Gastrocnemius medialis (tissue), 4 donors: ENCODE measurements around the gene SHB. TPM values are rescaled to one million over a fixed set of nuclear protein-coding genes. Genes with fewer than 3 reads are reported as not detected.

Experiments used
- ATAC-seq, 2 donors: fragments of 150-250 bp; one replicate each; pipeline ENCODE4 v1.9.1; 2016
- DNase-seq, 2 donors: peaks; one replicate each; pipeline ENCODE4 v3.0.0-alpha.2; 2019
- H3K27ac ChIP-seq, 4 donors: fragments of 200-600 bp; sonication (generic); 1 replicate in 1 of 4; 2 replicates in 3 of 4; pipeline ENCODE4 v1.5.1; 2016 to 2018; ENCODE audit warnings: mild to moderate bottlenecking in 2 of 4, moderate library complexity in 1 of 4
- H3K27me3 ChIP-seq, 3 donors: fragments of 200-600 bp; sonication (generic) in 2 of 3; 1 replicate in 1 of 3; 2 replicates in 2 of 3; pipeline versions ENCODE4 v1.5.1 to v1.6.0; 2016 to 2019; ENCODE audit warnings: mild to moderate bottlenecking in 1 of 3, moderate library complexity in 1 of 3
- H3K36me3 ChIP-seq, 2 donors: fragments of 200-600 bp; sonication (generic) in 1 of 2; one replicate each; pipeline ENCODE4 v1.5.1; 2017 to 2018
- H3K4me1 ChIP-seq, 2 donors: fragments of 200-600 bp; sonication (generic) in 1 of 2; one replicate each; pipeline ENCODE4 v1.5.1; 2016 to 2017; ENCODE audit warnings: mild to moderate bottlenecking in 2 of 2
- H3K4me3 ChIP-seq, 4 donors: fragments of 200-600 bp; sonication (generic) in 3 of 4; 1 replicate in 1 of 4; 2 replicates in 3 of 4; pipeline ENCODE4 v1.5.1; 2016 to 2019; ENCODE audit warnings: mild to moderate bottlenecking in 2 of 4
- H3K9me3 ChIP-seq, 3 donors: fragments of 200-600 bp; sonication (generic) in 2 of 3; 1 replicate in 1 of 3; 2 replicates in 2 of 3; pipeline ENCODE4 v1.5.1; 2016 to 2019
- CTCF ChIP-seq, 5 experiments: fragments of 450-650 bp in 3 of 5; fragments of 200-600 bp in 2 of 5; sonication (generic) in 2 of 5; IDR thresholded peaks in 4 of 5; conservative IDR thresholded peaks in 1 of 5; 1 replicate in 4 of 5; 2 replicates in 1 of 5; pipeline ENCODE4 v1.5.1; 2016 to 2019; ENCODE audit warnings: antibody characterized with exemption in 5 of 5, mild to moderate bottlenecking in 3 of 5, moderate library complexity in 3 of 5
- POLR2A ChIP-seq, 2 donors: fragments of 450-650 bp; IDR thresholded peaks; one replicate each; pipeline ENCODE4 v1.6.1; 2017; ENCODE audit warnings: antibody characterized with exemption in 2 of 2, mild to moderate bottlenecking in 2 of 2, moderate library complexity in 2 of 2
- in situ Hi-C, 4 donors: fragments of 200-750 bp; cut with MboI; loops; one replicate each; pipeline versions ENCODE4 v1.15.0 to v1.8.0; 2017; ENCODE audit warnings: low sequenced_read_pairs in 4 of 4
- intact Hi-C: fragments of 100-400 bp; cut with DNase I; formaldehyde crosslinking; loops from one replicate; pipeline ENCODE4 v1.15.1; 2023; ENCODE audit warnings: low total_unique reads
- total RNA-seq, 4 donors: library from RNA; depleted of rRNA; stranded (reverse); fragments of >200 nt; gene quantifications; one replicate each; pipeline versions ENCODE4 v1.1.0 to v1.2.3, GENCODE V29; 2016

The SHB gene
- total RNA-seq, 4 donors from 2014 or later = 1.2 to 6.1 (median 4.6) TPM

GRCh38 chr9:37936965-37937364 lies 132.1 kb downstream of the SHB start:
- Histone ChIP-seq H3K27me3 (no peaks in the 10 kb centered on the region), H3K36me3 (no peaks in the 10 kb centered on the region), H3K4me3 (no peak overlapping the region), H3K4me1 (peaks cover 8 to 10% of the 10 kb centered on the region in 2 donors), H3K9me3 (no peaks in the 10 kb centered on the region), H3K27ac (no peak overlapping the region)
- no peak for ATAC-seq
- intact Hi-C loops (no loop called here), in situ Hi-C loops (no loop called here)
- DNase-seq = no peak
- TF ChIP-seq CTCF (IDR thresholded peaks at IDR 0.05 in 4 of 5, conservative IDR thresholded peaks at IDR 0.05 in 1 of 5) (no peak), POLR2A (IDR thresholded peaks at IDR 0.05) (no peak)

GRCh38 chr9:37936376-37936775 lies 132.7 kb downstream of the SHB start:
- DNase-seq (no peak), ATAC-seq (no peak)
- Histone ChIP-seq H3K4me1 (peaks cover 8 to 10% of the 10 kb centered on the region in 2 donors), H3K4me3 (no peak overlapping the region), H3K36me3 (no peaks in the 10 kb centered on the region), H3K27me3 (no peaks in the 10 kb centered on the region), H3K9me3 (no peaks in the 10 kb centered on the region), H3K27ac (no peak overlapping the region)
- in situ Hi-C loops (no loop called here), intact Hi-C loops (no loop called here)
- TF ChIP-seq POLR2A (IDR thresholded peaks at IDR 0.05) (no peak), CTCF (IDR thresholded peaks at IDR 0.05 in 4 of 5, conservative IDR thresholded peaks at IDR 0.05 in 1 of 5) (no peak)

- DNase-seq = no peak
- no peak overlapping the region for H3K4me3 ChIP-seq
- H3K27ac ChIP-seq = no peak overlapping the region
- intact Hi-C loops (no loop called here), in situ Hi-C loops (no loop called here)
- no peaks in the 10 kb centered on the region for H3K36me3 ChIP-seq
- H3K9me3 ChIP-seq = no peaks in the 10 kb centered on the region
- TF ChIP-seq POLR2A (IDR thresholded peaks at IDR 0.05) = no peak
- TF ChIP-seq CTCF (IDR thresholded peaks at IDR 0.05 in 4 of 5, conservative IDR thresholded peaks at IDR 0.05 in 1 of 5) = no peak
- H3K4me1 ChIP-seq = peaks cover 8 to 10% of the 10 kb centered on the region in 2 donors
- no peak for ATAC-seq
- H3K27me3 ChIP-seq = no peaks in the 10 kb centered on the region
These were observed 133.9 kb downstream of the SHB start for GRCh38 chr9:37935096-37935495.

- Histone ChIP-seq H3K27me3 (no peaks in the 10 kb centered on the region), H3K4me3 (no peak overlapping the region), H3K27ac (no peak overlapping the region), H3K36me3 (no peaks in the 10 kb centered on the region), H3K9me3 (no peaks in the 10 kb centered on the region), H3K4me1 (peaks cover 5 to 6% of the 10 kb centered on the region in 2 donors)
- ATAC-seq (no peak), DNase-seq (no peak)
- TF ChIP-seq POLR2A (IDR thresholded peaks at IDR 0.05) (no peak), CTCF (IDR thresholded peaks at IDR 0.05 in 4 of 5, conservative IDR thresholded peaks at IDR 0.05 in 1 of 5) (no peak)
- in situ Hi-C loops (no loop called here), intact Hi-C loops (no loop called here)
These were observed 137.4 kb downstream of the SHB start for GRCh38 chr9:37931592-37931991.

GRCh38 chr9:37929441-37929895 lies 139.6 kb downstream of the SHB start:
- H3K27ac ChIP-seq = no peak overlapping the region

More at GRCh38 chr9:37929441-37929895, 139.6 kb downstream of the SHB start:
- Histone ChIP-seq H3K36me3 (no peaks in the 10 kb centered on the region), H3K4me3 (no peak overlapping the region), H3K27me3 (no peaks in the 10 kb centered on the region), H3K4me1 (peaks cover 5 to 6% of the 10 kb centered on the region in 2 donors), H3K9me3 (no peaks in the 10 kb centered on the region)
- in situ Hi-C loops (no loop called here), intact Hi-C loops (no loop called here)
- DNase-seq (no peak), ATAC-seq (peak; percentile 26 to 53)
- TF ChIP-seq CTCF (IDR thresholded peaks at IDR 0.05 in 4 of 5, conservative IDR thresholded peaks at IDR 0.05 in 1 of 5) = no peak
- TF ChIP-seq POLR2A (IDR thresholded peaks at IDR 0.05) = no peak
